ENCODE measurements around the gene KRTAP10-2.
"Not testable (repeated sequence)": the region's sequence is repeated elsewhere in the genome, so short reads cannot be mapped to it uniquely, and the experiment has no call there.

The KRTAP10-2 gene

DNA sequence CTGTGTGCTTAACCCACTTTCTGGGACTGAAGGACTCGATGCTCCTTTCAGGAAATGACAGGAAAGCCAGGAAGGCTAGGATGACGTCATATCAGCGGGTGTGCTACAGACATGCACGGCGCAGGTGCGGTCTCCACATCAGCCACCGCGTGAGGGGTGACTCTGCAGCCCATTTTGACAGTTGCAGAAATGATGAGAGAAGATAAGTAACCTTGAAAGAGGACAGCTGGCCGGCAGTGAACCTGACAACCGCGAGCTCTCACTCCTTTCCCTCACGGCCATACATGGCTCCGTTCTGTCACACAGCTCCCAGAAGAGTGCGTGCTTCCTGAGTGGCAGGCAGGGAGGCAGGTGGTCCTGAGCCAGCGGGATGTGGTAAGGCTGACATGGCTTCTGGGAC is 30.8 kb upstream of the KRTAP10-2 start:
- no peak for DNase-seq

DNA sequence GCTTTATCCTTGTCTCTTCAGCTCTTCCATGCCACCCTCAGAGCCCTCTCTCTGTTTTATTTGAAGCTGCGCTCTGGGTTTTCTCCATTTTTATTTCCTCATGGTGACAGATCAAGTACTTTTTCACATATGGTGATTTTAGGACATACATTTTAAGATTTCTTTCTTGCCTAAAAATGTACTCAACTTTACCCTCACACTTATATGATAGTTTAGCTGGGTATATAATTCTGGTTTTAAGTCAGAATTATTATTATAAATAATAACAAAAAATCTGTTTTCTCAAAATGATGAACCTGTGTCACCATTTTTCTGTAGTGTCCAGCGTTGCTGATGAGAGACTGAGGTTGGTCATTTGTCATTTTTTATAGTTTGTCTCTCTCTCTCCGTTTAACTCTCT is 29.9 kb upstream of the KRTAP10-2 start:
- DNase-seq = no peak

DNA sequence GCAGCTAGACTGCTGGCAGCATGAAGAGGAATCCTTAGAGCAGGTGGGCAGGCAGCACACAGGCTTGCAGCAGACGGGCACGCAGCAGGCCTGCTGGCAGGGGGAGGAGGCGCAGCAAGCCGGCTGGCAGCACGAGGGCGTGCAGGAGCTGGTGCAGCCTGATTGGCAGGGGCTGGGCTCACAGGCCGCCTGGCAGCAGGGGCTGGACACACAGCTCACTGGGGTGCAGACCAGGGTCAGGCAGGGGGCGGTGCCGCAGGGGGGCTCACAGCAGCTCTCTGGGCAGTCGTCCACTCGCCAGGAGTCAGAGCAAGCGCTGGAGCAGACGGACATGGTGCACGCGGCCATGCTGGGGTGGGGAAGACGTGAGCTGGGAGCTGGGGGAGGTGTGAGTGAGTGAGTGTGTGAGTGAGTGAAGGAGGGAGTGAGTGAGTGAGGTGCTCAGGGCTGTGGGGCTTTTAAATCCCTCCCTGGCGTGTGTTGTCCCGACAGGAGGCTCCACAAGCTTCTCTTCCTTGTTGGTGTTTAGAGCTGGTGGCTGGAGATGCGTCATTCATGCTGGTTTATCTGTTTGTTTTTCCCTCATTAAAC is 29.0 kb upstream of the KRTAP10-2 start, which contains the start of gene KRTAP10-5:
KRTAP10-5 (minus strand) TSS at position 374 of the 591 bp plus-strand sequence; CDS start at position 348, 26 bp downstream.
- DNase-seq = not testable (repeated sequence)

DNA sequence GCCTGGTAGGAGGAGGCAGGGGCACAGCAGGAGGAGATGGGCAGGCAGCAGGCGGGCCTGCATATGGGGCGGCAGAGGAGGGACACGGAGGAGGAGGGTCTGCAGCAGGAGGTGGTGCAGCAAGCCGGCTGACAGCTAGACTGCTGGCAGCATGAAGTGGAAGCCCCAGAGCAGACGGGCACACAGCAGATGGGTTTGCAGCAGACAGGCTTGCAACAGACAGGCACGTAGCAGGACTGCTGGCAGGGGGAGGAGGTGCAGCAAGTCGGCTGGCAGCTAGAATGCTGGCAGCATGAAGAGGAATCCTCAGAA is 28.5 kb upstream of the KRTAP10-2 start:
- no peak for DNase-seq

DNA sequence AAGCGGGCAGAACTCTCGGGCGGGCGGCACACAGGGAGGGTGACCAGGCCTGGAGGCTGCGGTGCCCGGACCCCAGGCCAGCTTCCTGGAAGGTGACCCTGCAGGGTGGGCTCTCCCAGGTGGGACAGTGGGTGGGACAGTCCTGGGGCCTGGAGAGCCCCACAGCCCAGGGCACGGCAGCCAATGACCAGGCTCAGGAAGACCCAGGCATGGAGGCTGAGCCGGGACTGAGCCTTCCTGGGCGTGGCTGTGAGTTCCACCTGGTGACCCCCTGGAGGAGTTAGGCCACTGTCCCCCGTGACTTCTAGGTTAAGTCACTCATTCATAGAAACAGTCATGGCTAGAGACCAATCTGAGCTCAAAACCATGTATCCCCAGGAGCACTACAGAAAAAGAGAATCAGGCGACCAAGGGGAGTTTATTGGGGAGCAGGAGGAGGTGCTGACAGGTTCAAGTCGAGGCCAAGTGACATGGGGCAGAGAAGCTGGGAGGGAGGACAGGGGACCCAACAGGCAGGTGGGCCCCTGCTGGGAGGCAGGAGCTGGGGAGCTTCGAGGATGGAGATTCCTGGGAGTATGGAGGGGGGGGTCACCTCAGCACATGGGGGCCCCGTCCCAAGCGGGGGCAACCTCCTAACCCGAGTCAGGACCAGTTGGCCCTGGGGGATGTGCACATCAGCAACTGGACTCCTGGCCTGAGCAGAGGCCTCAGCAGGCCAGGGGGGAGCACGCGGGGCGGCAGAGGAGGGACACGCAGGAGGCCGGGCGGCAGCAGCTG is 27.9 kb upstream of the KRTAP10-2 start:
- no peak for DNase-seq

DNA sequence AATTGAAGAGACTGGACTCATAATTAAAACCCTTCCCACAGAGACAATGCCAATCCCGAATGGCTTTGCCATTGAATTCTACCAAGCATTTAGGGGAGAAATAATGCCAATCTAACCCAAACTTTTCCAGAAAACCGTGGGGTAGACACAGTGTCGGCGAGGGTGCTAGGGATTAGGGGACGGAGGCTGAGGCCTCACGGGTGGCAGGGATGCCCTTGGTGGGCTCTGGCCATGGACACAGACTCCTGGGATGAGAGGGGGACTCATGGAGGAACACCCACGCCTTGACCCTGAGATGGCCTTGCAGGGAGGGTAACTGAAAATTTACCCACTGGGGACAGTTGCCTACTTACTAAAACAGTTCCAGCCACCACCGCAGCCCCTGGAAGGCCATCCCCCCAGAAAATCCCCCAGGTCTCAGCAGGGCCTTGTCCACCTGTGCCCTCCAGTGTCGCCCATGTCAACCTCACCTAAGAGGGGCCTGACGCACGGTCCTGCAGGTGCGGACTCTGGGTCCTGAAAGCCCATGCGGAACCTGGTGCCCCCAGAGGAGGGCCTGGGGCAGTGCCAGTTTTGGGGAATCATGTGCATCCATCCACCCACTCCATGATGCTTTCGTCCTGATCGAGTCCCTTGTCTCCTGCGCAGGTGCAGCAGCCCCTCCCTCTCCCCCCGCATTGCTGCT is 27.2 kb upstream of the KRTAP10-2 start:
- no peak for DNase-seq

DNA sequence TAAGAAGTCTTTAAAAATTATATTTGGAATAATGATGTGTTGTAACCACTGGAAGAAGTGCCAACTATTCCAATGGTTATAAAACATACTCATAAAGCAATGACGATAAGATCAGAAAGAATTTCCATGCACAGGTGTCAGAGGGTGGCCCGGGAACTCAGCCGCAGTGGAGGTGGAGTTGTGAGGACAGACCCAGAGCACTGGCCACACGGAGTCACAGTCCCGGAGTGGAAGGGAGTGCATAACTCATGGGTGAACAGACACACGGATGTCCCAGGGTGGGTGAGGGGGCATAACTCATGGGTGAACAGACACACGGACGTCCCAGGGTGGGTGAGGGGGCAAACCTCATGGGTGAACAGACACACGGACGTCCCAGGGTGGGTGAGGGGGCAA is 24.7 kb upstream of the KRTAP10-2 start:
- no peak for DNase-seq

DNA sequence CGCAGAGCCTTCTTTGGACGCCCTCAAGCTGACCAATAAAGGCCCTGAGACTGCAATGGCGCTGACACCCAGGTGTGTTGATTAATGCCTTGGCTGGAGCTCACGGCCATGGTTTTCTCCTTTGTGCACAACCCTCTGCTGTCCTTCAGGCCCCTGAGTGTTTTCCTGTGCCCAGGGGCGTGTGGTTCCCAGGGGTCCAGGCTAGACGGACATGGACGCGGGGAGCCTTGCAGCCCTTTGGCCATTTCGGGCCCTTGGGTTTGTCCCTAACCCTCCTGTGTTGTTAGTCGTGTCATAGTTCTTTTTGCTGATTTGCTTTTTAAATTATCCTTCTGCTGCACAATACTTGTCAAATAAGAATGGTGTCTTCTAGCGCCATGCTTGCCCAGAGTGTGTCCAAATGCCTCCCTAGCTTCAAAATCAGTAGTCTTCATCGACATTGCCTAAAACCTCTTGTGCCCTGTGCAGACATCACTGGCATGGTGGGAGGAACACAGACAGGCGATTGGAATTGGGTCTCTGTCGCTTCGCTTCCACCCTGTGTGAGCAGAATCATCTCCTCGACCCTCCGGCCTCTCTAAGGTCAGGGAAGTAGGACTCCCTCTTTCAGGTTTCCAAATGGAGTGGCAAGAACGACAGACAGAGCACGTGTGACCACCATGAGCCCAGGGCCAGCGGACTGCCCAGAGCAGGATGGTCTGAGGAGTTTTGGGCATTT is 24.2 kb upstream of the KRTAP10-2 start:
- no peak for DNase-seq

DNA sequence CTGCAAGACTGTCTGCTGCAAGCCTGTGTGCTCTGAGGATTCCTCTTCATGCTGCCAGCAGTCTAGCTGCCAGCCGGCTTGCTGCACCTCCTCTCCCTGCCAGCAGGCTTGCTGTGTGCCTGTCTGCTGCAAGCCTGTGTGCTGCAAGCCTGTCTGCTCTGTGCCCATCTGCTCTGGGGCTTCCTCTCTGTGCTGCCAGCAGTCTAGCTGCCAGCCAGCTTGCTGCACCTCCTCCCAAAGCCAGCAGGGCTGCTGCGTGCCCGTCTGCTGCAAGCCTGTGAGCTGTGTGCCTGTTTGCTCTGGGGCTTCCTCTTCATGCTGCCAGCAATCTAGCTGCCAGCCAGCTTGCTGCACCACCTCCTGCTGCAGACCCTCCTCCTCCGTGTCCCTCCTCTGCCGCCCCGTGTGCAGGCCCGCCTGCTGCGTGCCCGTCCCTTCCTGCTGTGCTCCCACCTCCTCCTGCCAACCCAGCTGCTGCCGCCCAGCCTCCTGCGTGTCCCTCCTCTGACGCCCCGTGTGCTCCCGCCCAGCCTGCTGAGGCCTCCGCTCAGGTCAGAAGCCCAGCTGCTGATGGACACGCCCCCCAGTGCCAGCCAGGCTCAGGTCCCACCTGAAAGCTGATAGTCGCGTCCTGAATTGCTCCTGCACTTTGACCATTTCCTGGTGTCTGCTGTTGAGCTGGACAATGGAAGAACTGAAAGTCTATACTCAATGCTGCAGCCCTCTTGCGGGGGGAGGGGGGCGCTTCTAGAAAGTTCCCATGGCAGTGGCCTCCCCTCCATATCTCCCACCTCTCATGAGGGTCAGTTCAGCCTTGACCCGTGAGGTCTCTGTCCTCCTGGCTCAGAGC is 23.4 kb upstream of the KRTAP10-2 start:
- DNase-seq = no peak

DNA sequence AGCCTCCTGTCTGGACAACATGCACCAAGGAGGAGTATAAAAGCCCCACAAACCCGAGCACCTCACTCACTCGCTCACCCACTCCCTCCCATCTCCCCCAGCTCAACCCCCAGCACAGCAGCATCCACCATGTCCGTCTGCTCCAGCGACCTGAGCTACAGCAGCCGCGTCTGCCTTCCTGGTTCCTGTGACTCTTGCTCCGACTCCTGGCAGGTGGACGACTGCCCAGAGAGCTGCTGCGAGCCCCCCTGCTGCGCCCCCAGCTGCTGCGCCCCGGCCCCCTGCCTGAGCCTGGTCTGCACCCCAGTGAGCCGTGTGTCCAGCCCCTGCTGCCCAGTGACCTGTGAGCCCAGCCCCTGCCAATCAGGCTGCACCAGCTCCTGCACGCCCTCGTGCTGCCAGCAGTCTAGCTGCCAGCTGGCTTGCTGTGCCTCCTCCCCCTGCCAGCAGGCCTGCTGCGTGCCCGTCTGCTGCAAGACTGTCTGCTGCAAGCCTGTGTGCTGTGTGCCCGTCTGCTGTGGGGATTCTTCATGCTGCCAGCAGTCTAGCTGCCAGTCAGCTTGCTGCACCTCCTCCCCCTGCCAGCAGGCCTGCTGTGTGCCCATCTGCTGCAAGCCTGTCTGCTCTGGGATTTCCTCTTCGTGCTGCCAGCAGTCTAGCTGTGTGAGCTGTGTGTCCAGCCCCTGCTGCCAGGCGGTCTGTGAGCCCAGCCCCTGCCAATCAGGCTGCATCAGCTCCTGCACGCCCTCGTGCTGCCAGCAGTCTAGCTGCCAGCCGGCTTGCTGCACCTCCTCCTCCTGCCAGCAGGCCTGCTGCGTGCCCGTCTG is 22.5 kb upstream of the KRTAP10-2 start, which contains the start of gene KRTAP10-4:
KRTAP10-4 (plus strand) TSS at position 100 of the 827 bp plus-strand sequence; CDS start at position 130, 30 bp downstream.
- not testable (repeated sequence) for DNase-seq

DNA sequence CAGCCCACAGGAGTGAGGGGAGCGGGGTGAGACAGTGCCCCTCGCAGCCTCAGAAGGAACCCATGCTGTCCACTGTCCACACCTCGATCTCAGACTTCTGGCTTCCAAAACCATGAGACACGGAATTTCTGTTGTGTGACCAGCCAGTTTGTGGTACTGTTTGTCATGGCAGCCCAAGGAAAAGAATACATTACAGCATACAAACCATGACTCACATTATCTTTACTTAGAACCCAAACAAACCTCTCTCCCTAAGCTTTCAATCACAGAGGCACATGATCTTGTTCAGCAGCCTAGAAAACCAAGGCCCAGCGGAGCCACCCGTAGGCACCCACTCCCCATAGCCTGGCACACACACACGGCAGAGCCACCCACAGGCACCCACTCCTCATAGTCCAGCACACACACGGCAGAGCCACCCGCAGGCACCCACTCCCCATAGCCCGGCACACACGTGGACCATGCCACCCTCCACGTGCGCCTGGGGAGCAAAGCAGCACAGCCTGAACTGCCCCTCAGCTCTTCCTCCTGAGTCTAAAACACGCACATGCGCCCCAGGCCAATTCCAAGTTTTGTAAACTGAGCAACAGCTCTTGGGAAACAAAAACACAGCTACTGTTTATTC is 21.8 kb upstream of the KRTAP10-2 start:
- no peak for DNase-seq

DNA sequence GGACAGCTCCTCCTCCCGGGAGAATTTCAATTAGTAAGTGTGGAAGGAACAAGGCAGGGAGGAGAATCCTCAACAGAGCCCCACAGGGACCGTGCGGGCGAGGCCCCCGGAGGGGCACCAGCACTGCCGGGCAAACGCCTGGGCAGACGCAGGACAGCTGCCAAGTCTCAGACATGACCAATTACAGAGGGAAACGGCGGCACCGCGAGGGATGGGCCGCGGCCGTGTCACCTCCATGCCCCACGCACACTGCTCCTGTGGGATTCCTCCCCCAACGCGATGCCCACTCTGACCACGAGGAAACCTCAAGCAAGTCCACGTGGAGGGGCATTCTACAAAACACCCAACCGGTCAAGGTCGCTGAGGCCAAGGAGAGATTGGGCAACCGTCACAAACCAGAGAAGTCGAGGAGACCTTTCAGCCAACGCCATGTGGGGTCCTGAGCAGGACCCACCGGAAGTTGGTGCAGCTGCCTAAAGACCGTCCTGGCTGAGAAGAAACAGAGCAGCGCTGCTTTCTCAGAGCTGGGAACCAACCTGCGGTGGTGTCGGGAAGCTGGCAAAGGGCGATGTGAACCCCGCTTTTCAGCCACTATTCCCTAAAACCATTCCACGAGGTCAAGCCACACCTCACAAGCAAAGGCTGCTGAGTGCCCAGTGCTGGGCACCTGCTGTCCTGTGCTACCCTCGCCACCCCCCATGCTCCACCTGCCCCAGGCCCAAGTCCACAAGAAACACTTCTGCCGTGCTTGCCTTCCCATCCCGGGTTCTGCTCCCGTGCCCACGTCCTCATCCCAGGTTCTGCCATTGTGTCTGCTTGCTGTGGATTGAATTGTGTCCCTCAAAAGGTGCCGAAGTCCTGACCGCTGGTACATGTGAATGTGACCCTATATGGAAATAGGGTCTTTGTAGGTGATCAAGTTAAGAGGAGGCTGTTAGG is 20.8 kb upstream of the KRTAP10-2 start:
- DNase-seq = no peak

DNA sequence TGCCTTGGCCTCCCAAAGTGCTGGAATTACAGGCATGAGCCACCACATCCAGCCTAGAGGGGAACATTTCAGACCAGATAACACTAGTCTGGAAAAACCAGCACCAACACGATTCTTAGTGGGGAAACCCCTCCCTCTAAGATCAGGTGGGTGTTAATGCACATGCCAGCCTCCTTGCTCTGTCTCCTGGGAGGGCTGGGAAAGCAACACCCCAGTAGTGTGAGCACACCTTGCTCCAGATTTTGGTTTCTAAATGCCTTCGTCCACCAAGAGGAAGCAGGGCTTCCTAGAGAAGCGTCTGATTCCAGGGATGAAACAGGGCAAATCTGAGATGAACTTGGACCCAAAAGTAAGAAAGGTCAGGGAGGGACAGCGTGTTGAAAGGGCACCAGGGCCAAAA is 20.0 kb upstream of the KRTAP10-2 start:
- no peak for DNase-seq

DNA sequence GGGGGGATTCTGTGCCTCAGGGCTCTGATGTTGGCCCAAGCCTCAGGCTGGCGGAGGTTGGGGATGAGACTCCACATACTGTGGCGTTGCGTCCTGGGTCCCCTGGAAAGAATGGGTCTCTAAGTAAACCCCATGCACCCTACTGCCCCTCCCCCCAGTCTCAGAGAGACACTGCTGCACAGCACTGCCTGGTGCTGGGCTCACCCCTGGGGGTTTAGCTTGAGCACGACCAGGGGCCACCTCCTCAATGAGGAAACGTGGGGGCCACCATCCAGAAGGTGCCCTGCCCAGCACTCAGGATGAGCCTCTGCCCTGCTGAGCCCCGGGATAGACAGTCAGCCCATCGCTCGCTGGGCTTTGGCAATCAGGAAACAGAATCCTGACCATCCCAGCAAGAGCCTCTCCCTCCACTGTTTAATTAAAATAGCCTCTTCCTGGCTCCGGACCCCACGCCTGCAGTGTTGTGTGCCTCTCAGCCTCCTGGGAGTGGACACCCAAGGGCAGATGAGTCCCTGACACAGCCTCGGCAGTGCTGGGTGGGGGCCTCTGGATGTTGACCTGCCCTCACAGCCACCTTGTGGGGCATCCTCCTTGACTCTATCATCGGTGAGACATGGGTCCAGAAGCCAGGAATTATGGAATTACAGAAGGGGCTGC is 18.7 kb upstream of the KRTAP10-2 start:
- DNase-seq = no peak

DNA sequence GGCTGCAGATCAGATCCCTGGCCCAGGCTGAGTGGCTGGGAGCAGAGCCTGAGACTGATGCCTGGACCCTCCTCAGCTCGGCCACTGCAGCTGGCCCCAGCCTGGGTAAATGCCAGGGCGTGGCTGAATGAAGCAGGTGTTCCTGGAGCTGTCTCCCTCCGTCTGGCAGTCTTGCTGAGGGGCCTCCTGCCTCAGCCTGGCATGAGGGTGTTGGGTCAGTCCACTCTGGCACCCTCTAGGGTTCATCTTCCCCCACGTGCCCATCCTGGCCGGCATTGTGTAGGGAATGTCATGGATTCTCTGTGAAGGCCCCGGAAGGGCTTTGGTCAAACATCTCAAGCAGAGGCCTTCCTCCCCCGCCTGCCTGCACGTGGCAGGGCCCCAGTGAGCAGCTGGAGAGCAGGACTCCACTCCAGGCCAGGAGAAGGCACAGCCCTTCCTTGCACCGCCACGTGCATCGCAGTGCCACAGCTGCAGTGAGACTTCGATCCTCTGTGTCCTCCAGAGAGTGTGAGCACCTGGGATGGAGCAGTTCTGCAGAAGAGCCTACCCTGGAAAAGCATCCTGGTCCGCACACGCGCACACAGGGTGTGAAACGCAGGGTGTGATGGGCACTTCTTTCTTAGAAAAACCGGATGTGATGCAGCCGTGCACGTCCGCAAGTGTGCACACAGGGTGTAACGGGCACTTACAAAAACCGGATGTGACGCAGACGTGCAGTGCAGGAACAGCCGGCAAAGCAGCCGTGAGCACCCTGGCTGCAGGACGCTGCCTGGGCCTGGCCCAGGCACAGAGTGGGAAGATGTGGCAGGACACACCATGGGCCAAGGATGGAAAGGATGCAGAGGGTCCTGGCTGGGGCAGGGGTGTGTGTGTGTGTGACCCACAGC is 17.6 kb upstream of the KRTAP10-2 start:
- no peak for DNase-seq

DNA sequence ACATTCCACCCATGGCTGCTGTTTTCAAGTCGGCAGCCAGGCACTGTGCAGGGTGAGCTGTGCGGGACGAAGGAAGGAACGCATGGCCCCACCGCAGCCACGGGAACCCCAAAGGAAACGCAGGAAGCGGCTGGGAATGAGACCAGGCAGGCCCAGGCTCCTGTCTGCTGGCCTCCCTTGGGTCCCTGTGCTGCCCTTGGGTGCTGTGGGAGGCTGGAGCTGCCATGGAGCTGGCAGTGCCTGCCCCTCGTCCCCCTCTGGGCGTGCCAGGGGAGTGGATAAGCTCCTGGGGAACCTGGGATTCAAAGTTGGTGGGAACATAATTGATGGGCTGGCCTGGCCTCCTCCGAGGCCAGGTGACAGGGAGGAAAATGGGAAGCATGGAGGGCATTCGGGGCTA is 17.0 kb upstream of the KRTAP10-2 start:
- no peak for DNase-seq

DNA sequence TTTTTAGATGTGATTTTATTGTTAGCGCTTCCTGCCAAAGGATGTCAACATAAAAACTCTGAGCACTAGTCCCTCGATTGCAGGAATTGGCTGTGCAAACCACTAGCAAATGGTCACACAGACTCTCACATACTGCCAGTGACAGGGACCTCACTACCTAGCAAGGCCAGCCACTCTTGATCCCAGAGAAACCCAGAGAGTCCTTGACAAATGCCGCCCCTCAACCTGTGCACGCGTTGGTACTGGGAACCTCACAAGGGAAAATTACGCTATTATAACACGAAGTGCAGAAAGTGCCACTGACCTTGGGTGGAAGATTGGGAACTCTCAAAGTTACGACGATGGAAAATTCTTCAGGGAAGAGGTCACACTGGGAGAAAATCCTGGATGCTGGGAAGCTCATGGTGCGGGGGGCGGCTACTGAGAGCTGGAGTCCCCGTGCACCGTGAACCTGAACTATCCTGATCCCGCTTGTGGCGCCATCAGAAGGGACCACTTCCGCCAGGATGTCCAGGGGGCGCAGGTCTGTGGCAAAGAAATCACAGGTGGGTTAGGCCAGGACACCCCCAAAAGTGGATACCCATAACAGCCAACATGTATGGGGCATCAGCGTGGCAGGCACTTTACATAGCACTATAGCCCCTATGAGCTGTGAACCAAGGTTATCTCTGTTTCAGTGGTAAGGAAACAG is 16.3 kb upstream of the KRTAP10-2 start:
- no peak for DNase-seq

DNA sequence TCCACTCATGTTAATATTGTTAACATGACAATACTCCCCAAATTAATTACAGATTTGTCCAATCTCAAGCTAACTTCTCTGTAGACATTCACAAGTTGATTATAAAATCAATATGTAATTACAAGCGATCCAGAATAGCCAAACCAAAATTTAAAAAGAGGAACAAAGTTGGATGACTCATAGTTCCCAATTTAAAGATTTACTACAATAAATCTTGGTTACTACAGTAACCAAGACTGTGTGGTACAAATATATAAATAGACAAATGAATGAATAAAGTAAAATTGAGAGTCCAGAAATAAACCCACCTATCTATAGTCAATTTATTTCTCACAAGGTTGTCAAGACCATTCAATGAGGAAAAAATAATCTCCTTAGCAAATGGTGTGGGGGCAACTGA is 15.1 kb upstream of the KRTAP10-2 start:
- DNase-seq = no peak

All from NCI-H2029 treated with DMSO at 0.1 percent for 48 hours (cell line).